H1 (cell line): ENCODE measurements around the gene COL19A1. TPM values are rescaled to one million over a fixed set of nuclear protein-coding genes. Genes with fewer than 3 reads are reported as not detected.

Source experiments
- CTCF ChIA-PET: fragments of 300-600 bp; sonication (Branson Sonifier 250); formaldehyde crosslinking; loops from one replicate; lab custom pipeline; 2021; ENCODE audit not compliant: partially characterized antibody; lab: Charles Lee
- POLR2A ChIA-PET: fragments of 300-600 bp; sonication (Branson Sonifier 250); formaldehyde crosslinking; loops from one replicate; lab custom pipeline; 2021; ENCODE audit warnings: inconsistent platforms; ENCODE audit not compliant: partially characterized antibody; lab: Charles Lee
- DNase-seq, 2 experiments: peaks; one replicate each; pipeline versions ENCODE4 v3.0.0 to v3.0.0-alpha.2; 2010 to 2022; ENCODE audit warnings: low spot score in 2 of 2, low read depth in 1 of 2, mixed read lengths in 1 of 2
- FAIRE-seq: peaks from 2 replicates; lab custom pipeline; 2011; peaks lifted over from hg19 to GRCh38; lab: Jason Lieb, UNC
- H2AFZ ChIP-seq: 2 replicates; pipeline ENCODE4 v1.8.1; 2012; ENCODE audit warnings: low read length, inconsistent platforms
- H2AK5ac ChIP-seq: 2 replicates; pipeline ENCODE4 v1.6.1; 2013; ENCODE audit warnings: low read depth, low read length
- H2BK120ac ChIP-seq: replicated peaks from 2 replicates; pipeline ENCODE3; 2013; ENCODE audit warnings: low read depth, low read length, inconsistent platforms
- H2BK12ac ChIP-seq: 2 replicates; pipeline ENCODE4 v1.6.1; 2013; ENCODE audit warnings: low read depth, low read length
- H2BK15ac ChIP-seq: 2 replicates; pipeline ENCODE4 v1.6.1; 2013; ENCODE audit warnings: low read length
- H2BK20ac ChIP-seq: 2 replicates; pipeline ENCODE4 v1.6.1; 2013; ENCODE audit warnings: low read length
- H2BK5ac ChIP-seq: 2 replicates; pipeline ENCODE4 v1.6.1; 2013; ENCODE audit warnings: low read depth, low read length
- H3K14ac ChIP-seq: 2 replicates; pipeline ENCODE4 v1.6.1; 2013; ENCODE audit warnings: inconsistent platforms; ENCODE audit not compliant: insufficient read length
- H3K18ac ChIP-seq: 2 replicates; pipeline ENCODE4 v1.6.1; 2013; ENCODE audit warnings: low read length; ENCODE audit errors: extremely low read depth
- H3K23ac ChIP-seq: 2 replicates; pipeline ENCODE4 v1.6.1; 2013; ENCODE audit warnings: inconsistent platforms; ENCODE audit not compliant: insufficient read length
- H3K23me2 ChIP-seq: 2 replicates; pipeline ENCODE4 v1.6.1; 2013; ENCODE audit warnings: low read depth, low read length
- H3K27ac ChIP-seq: 2 replicates; pipeline ENCODE4 v1.6.1; 2011; ENCODE audit warnings: low read depth, low read length, inconsistent platforms
- H3K27me3 ChIP-seq, 4 experiments: replicated peaks in 1 of 4; 1 replicate in 1 of 4; 2 replicates in 3 of 4; pipeline versions ENCODE4 v1.6.1 to v1.8.1; 2011 to 2013; ENCODE audit warnings: low read length in 3 of 4, mild to moderate bottlenecking in 3 of 4, inconsistent platforms in 2 of 4, mixed read lengths in 2 of 4, moderate library complexity in 1 of 4; ENCODE audit not compliant: control insufficient read depth in 3 of 4, insufficient read depth in 3 of 4; ENCODE audit errors: extremely low read depth in 1 of 4
- H3K36me3 ChIP-seq, 4 experiments: 2 replicates each; pipeline versions ENCODE4 v1.6.1 to v1.8.1; 2011 to 2013; ENCODE audit warnings: mild to moderate bottlenecking in 4 of 4, low read length in 3 of 4, moderate library complexity in 2 of 4, control low read depth in 1 of 4, inconsistent platforms in 1 of 4; ENCODE audit not compliant: insufficient read depth in 4 of 4, control insufficient read depth in 2 of 4
- H3K4ac ChIP-seq: replicated peaks from 2 replicates; pipeline ENCODE3; 2013; ENCODE audit warnings: low read length, low read depth, mixed read lengths, inconsistent platforms; ENCODE audit not compliant: insufficient read length
- H3K4me1 ChIP-seq, 4 experiments: replicated peaks in 1 of 4; 1 replicate in 1 of 4; 2 replicates in 3 of 4; pipeline versions ENCODE4 v1.6.1 to v1.8.1; 2011 to 2013; ENCODE audit warnings: low read length in 3 of 4, inconsistent platforms in 2 of 4, mixed read lengths in 1 of 4; ENCODE audit not compliant: insufficient read depth in 4 of 4, control insufficient read depth in 3 of 4
- H3K4me2 ChIP-seq, 2 experiments: 2 replicates each; pipeline versions ENCODE4 v1.6.1 to v1.8.1; 2011 to 2013; ENCODE audit warnings: low read depth in 2 of 2, low read length in 2 of 2, control low read depth in 1 of 2, inconsistent platforms in 1 of 2, mild to moderate bottlenecking in 1 of 2; ENCODE audit not compliant: insufficient read depth in 1 of 2
- H3K4me3 ChIP-seq, 4 experiments: fragments of 200-600, 300-600 bp in 1 of 4; sonication (generic), shearing (Covaris generic), sonication (Bioruptor Twin) in 1 of 4; 2 replicates each; pipeline versions ENCODE4 v1.5.1 to v1.8.1; 2011 to 2016; ENCODE audit warnings: low read length in 4 of 4, low read depth in 3 of 4, control low read depth in 2 of 4, inconsistent platforms in 2 of 4, mild to moderate bottlenecking in 2 of 4, mixed read lengths in 1 of 4, moderate library complexity in 1 of 4; ENCODE audit not compliant: insufficient read depth in 2 of 4; ENCODE audit errors: extremely low read depth in 1 of 4
- H3K56ac ChIP-seq: replicated peaks from 2 replicates; pipeline ENCODE3; 2013; ENCODE audit warnings: low read depth, mild to moderate bottlenecking, mixed read lengths, low read length, inconsistent platforms; ENCODE audit not compliant: insufficient read length
- H3K79me1 ChIP-seq: 2 replicates; pipeline ENCODE4 v1.6.1; 2013; ENCODE audit warnings: low read depth, low read length, control low read depth
- H3K79me2 ChIP-seq, 2 experiments: 2 replicates each; pipeline versions ENCODE4 v1.6.1 to v1.8.1; 2012 to 2013; ENCODE audit warnings: low read length in 2 of 2, mild to moderate bottlenecking in 2 of 2, inconsistent platforms in 1 of 2; ENCODE audit not compliant: insufficient read depth in 2 of 2, control insufficient read depth in 1 of 2
- H3K9ac ChIP-seq, 4 experiments: replicated peaks in 1 of 4; 1 replicate in 1 of 4; 2 replicates in 3 of 4; pipeline versions ENCODE4 v1.6.1 to v1.8.1; 2011 to 2013; ENCODE audit warnings: low read depth in 3 of 4, low read length in 3 of 4, control low read depth in 2 of 4, mild to moderate bottlenecking in 2 of 4, moderate library complexity in 2 of 4, inconsistent platforms in 1 of 4; ENCODE audit errors: extremely low read depth in 1 of 4
- H3K9me3 ChIP-seq, 2 experiments: 2 replicates each; pipeline versions ENCODE4 v1.6.1 to v1.8.1; 2012 to 2013; ENCODE audit warnings: mild to moderate bottlenecking in 2 of 2, moderate library complexity in 2 of 2, control low read depth in 1 of 2, inconsistent platforms in 1 of 2, low read depth in 1 of 2, low read length in 1 of 2, mixed read lengths in 1 of 2; ENCODE audit not compliant: insufficient read depth in 2 of 2
- H4K20me1 ChIP-seq, 2 experiments: replicated peaks in 1 of 2; 2 replicates each; pipeline versions ENCODE3 to v1.8.1; 2011 to 2013; ENCODE audit warnings: inconsistent platforms in 2 of 2, low read length in 2 of 2, mild to moderate bottlenecking in 1 of 2; ENCODE audit not compliant: insufficient read depth in 2 of 2, control insufficient read depth in 1 of 2
- H4K5ac ChIP-seq: 2 replicates; pipeline ENCODE4 v1.6.1; 2013; ENCODE audit warnings: low read length, low read depth, mixed read lengths, inconsistent platforms; ENCODE audit not compliant: insufficient read length
- H4K8ac ChIP-seq: 2 replicates; pipeline ENCODE4 v1.8.0; 2013; ENCODE audit warnings: mild to moderate bottlenecking, moderate library complexity, low read length, inconsistent platforms; ENCODE audit not compliant: insufficient read depth; ENCODE audit errors: extremely low read depth
- H4K91ac ChIP-seq: replicated peaks from 2 replicates; pipeline ENCODE3; 2013; ENCODE audit warnings: low read length, mixed read lengths, inconsistent platforms; ENCODE audit not compliant: insufficient read length
- ATF2 ChIP-seq: IDR thresholded peaks from 2 replicates; pipeline ENCODE4 v1.6.1; 2012; ENCODE audit warnings: low read length, inconsistent platforms
- EZH2 ChIP-seq: fragments of 200-600 bp; sonication (generic); IDR thresholded peaks from 2 replicates; pipeline ENCODE4 v1.7.1; 2012; ENCODE audit warnings: low read depth, mild to moderate bottlenecking, moderate library complexity, low read length, inconsistent platforms; ENCODE audit not compliant: severe bottlenecking
- FOSL1 ChIP-seq: IDR thresholded peaks from 2 replicates; pipeline ENCODE4 v1.6.1; 2011; ENCODE audit warnings: mild to moderate bottlenecking, low read depth, low read length, moderate library complexity; ENCODE audit not compliant: insufficient read depth
- HDAC6 ChIP-seq: IDR thresholded peaks from one replicate; pipeline ENCODE4 v1.7.1; 2012; ENCODE audit warnings: low read depth, mild to moderate bottlenecking, inconsistent platforms, low read length, moderate library complexity
- PHF8 ChIP-seq: fragments of 200-600 bp; sonication (generic); conservative IDR thresholded peaks from 2 replicates; pipeline ENCODE4 v1.7.1; 2012; ENCODE audit warnings: low read depth, mild to moderate bottlenecking, inconsistent platforms, low read length, moderate library complexity
- RNF2 ChIP-seq: fragments of 200-900, 300-1000 bp; sonication (generic); IDR thresholded peaks from 2 replicates; pipeline ENCODE4 v1.7.1; 2016; ENCODE audit warnings: borderline replicate concordance, low read depth, mild to moderate bottlenecking, antibody characterized with exemption, low read length; ENCODE audit not compliant: poor library complexity, severe bottlenecking; ENCODE audit errors: missing control alignments
- WGBS, 2 experiments: shearing (Covaris generic) in 1 of 2; methylation state at CpG; one replicate each; pipeline versions ENCODE4 v1.1.6 to v1.1.7; 2013 to 2015; ENCODE audit warnings: low lambda C conversion rate in 2 of 2, mixed read lengths in 2 of 2, inconsistent platforms in 1 of 2, low coverage in 1 of 2, missing lambda C conversion rate in 1 of 2; ENCODE audit not compliant: insufficient replicate concordance in 2 of 2, insufficient coverage in 1 of 2, insufficient read length in 1 of 2; ENCODE audit errors: extremely low coverage in 1 of 2, missing lambda C conversion rate in 1 of 2; 5-methylcytosine and 5-hydroxymethylcytosine counted together
- polyA plus RNA-seq, 7 experiments: library from polyadenylated mRNA; depleted of rRNA in 3 of 7; stranded (reverse) in 5 of 7; unstranded in 2 of 7; fragments of >200 nt in 5 of 7; fragments of 200-250 nt in 2 of 7; gene quantifications; 1 replicate in 5 of 7; 2 replicates in 1 of 7; 4 replicates in 1 of 7; pipeline versions ENCODE4 v1.2.1 to v1.2.3, GENCODE V29; 2011 to 2013; ENCODE audit warnings: missing spikeins in 2 of 7, mixed read lengths in 2 of 7
- total RNA-seq: library from RNA; stranded (reverse); fragmentation: NEBNext Ultra II Directional; extraction: Animal tissue kit (Norgen Biotek cat#: 25700); gene quantifications from 2 replicates; pipeline ENCODE4 v1.2.1, GENCODE V29; 2021

Gene COL19A1
- total and polyA plus RNA-seq, 2 of the 8 experiments (the other 6 are each of a cell fraction or from before 2014, with no cell fraction given): not detected

- Histone ChIP-seq H3K79me1 (no peaks in the 10 kb centered on the region), H3K4ac (no peak overlapping the region), H3K36me3 (no peaks in the 10 kb centered on the region), H3K23me2 (no peaks in the 10 kb centered on the region), H3K14ac (no peak overlapping the region), H2AFZ (no peak overlapping the region), H3K18ac (no peak overlapping the region), H3K23ac (no peak overlapping the region), H3K56ac (no peak overlapping the region), H2BK12ac (no peak overlapping the region), H2BK15ac (no peak overlapping the region), H4K5ac (no peak overlapping the region), H2BK5ac (no peak overlapping the region), H3K27ac (no peak overlapping the region), H3K9ac (no peak overlapping the region), H4K91ac (no peak overlapping the region), H3K9me3 (no peaks in the 10 kb centered on the region; a peak in 1 of 4 replicates), H2AK5ac (no peak overlapping the region), H3K4me3 (no peak overlapping the region), H2BK20ac (no peak overlapping the region), H4K20me1 (no peaks in the 10 kb centered on the region), H3K79me2 (no peaks in the 10 kb centered on the region), H2BK120ac (no peak overlapping the region), H3K4me2 (no peak overlapping the region), H3K27me3 (no peaks in the 10 kb centered on the region), H3K4me1 (no peaks in the 10 kb centered on the region), H4K8ac (no peak overlapping the region)
- 88% methylated on average over 3 of the region's 3 CpGs; no CpG with 5 or more reads in 1 of the 2 experiments for WGBS, 2 experiments
- no peak for FAIRE-seq
- CTCF ChIA-PET: no interaction called here
- TF ChIP-seq RNF2 (no peak), ATF2 (no peak), FOSL1 (no peak), HDAC6 (no peak), PHF8 (no peak), EZH2 (no peak)
- POLR2A ChIA-PET: no interaction called here
- no peak for DNase-seq
Observed at GRCh38 chr6:70183538-70183937, 317.2 kb downstream of the COL19A1 start.
